PFSK-1 (cell line): ENCODE measurements around the gene ACAA2.

Experiments used
- FOXP2 ChIP-seq: optimal IDR thresholded peaks from 2 replicates; pipeline ENCODE3; 2011; ENCODE audit warnings: borderline replicate concordance, control low read depth, inconsistent platforms; ENCODE audit not compliant: insufficient read depth; ENCODE audit errors: extremely low read length, extremely low read depth
- POLR2AphosphoS5 ChIP-seq: IDR thresholded peaks from 2 replicates; pipeline ENCODE4 v1.6.1; 2012; ENCODE audit warnings: low read depth, mild to moderate bottlenecking, control low read depth, low read length, moderate library complexity
- SIN3A ChIP-seq: IDR thresholded peaks from 2 replicates; pipeline ENCODE4 v1.6.1; 2012; ENCODE audit warnings: mild to moderate bottlenecking, low read length, moderate library complexity, borderline replicate concordance; ENCODE audit not compliant: insufficient read depth
- TAF1 ChIP-seq: IDR thresholded peaks from 2 replicates; pipeline ENCODE4 v1.6.1; 2012; ENCODE audit warnings: low read length, control low read depth, borderline replicate concordance; ENCODE audit not compliant: insufficient read depth
- TF ChIP-seq, protein P1 (sequence below), 2 experiments: IDR thresholded peaks; 2 replicates each; pipeline versions ENCODE4 v1.6.1 to v1.8.0; 2011 to 2012; ENCODE audit warnings: low read depth in 2 of 2, low read length in 2 of 2, control low read depth in 1 of 2, inconsistent platforms in 1 of 2, mild to moderate bottlenecking in 1 of 2, moderate library complexity in 1 of 2; ENCODE audit not compliant: insufficient read depth in 1 of 2

The ACAA2 gene

DNA sequence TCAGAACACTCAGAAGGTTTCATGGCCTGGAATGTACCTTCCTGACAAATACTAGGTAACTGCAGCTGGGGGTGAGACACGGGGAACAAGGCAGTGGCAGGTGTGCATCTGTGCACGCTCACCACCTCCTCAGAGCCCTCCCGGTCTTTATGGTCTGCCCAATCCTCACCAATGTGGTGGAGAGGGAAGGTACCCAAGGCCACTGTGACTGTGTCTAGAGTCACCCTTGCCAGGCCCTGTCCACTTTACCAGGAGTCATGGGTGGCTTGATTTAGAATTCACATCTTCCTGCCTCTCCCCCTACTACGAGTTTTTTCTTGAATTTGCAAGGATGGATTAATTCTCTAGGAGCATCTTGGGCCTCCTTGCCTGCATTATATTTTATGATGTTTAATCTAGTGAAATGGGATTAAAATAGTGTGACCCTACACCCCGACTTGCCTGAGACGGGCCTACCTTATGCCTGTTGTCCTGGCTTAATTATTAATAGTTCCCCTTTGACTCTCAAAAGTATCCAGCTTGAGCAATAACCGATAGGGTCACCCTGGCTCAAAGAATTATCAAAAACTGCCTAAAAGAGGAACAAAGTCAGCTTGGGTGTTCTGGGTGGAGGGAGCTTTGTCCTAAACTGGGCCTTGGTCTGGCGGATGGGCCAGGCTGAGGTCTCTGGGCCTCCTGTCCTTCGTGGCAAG lies 56.5 kb downstream of the ACAA2 start:
- TF ChIP-seq POLR2AphosphoS5 = no peak
- TF ChIP-seq SIN3A = no peak
- TF ChIP-seq TAF1 = no peak
- TF ChIP-seq, protein P1, sequence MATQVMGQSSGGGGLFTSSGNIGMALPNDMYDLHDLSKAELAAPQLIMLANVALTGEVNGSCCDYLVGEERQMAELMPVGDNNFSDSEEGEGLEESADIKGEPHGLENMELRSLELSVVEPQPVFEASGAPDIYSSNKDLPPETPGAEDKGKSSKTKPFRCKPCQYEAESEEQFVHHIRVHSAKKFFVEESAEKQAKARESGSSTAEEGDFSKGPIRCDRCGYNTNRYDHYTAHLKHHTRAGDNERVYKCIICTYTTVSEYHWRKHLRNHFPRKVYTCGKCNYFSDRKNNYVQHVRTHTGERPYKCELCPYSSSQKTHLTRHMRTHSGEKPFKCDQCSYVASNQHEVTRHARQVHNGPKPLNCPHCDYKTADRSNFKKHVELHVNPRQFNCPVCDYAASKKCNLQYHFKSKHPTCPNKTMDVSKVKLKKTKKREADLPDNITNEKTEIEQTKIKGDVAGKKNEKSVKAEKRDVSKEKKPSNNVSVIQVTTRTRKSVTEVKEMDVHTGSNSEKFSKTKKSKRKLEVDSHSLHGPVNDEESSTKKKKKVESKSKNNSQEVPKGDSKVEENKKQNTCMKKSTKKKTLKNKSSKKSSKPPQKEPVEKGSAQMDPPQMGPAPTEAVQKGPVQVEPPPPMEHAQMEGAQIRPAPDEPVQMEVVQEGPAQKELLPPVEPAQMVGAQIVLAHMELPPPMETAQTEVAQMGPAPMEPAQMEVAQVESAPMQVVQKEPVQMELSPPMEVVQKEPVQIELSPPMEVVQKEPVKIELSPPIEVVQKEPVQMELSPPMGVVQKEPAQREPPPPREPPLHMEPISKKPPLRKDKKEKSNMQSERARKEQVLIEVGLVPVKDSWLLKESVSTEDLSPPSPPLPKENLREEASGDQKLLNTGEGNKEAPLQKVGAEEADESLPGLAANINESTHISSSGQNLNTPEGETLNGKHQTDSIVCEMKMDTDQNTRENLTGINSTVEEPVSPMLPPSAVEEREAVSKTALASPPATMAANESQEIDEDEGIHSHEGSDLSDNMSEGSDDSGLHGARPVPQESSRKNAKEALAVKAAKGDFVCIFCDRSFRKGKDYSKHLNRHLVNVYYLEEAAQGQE (IDR thresholded peaks at IDR 0.05; ENCODE audit: insufficient read depth in 1 of 2, low read depth in 2 of 2, low read length in 2 of 2) = no peak
- TF ChIP-seq FOXP2 = no peak

DNA sequence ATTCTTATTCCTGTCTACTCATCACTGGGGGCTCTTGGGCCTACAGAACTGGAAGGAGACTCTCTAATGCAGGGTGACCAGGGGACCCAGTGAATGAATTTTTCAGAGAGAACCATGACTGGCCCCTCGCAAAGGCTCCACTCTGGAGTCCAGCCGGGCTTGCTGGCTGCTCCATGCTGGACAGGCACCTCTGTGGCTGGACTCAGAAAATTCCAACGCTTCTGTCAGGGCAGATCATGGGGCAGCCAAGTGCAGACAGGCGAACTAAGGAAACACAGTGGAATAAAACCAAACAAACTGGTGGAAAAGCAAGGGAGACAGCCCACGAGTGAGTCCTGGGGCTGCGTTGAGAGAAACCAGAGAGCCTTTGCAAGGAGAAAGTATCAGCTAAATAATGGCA lies 57.2 kb downstream of the ACAA2 start:
- TF ChIP-seq FOXP2 = no peak
- TF ChIP-seq TAF1 = no peak
- TF ChIP-seq, protein P1 (IDR thresholded peaks at IDR 0.05; ENCODE audit: insufficient read depth in 1 of 2, low read depth in 2 of 2, low read length in 2 of 2) = no peak
- no peak for TF ChIP-seq POLR2AphosphoS5
- no peak for TF ChIP-seq SIN3A

DNA sequence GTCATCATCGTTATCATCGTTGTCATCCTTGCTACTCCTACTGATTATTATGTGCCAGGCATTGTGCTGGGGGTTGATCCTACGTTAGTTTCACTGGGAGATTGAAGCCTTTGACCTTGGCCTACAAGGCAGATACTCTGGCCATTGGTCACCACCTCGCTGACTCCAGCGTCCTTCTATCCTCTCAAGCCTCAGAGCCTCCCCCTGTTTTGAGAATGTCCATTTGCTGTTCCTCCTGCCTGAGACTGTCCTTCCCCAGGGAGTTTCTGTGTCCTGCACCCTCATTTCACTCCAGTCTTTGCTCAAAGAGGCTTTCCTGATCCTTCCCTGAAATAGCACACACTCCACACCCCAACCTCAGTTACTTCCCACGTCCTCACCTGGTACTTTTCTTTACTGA lies 57.8 kb downstream of the ACAA2 start:
- TF ChIP-seq TAF1 (no peak), POLR2AphosphoS5 (no peak), SIN3A (no peak), FOXP2 (no peak)
- TF ChIP-seq, protein P1 (IDR thresholded peaks at IDR 0.05; ENCODE audit: insufficient read depth in 1 of 2, low read depth in 2 of 2, low read length in 2 of 2) = no peak

DNA sequence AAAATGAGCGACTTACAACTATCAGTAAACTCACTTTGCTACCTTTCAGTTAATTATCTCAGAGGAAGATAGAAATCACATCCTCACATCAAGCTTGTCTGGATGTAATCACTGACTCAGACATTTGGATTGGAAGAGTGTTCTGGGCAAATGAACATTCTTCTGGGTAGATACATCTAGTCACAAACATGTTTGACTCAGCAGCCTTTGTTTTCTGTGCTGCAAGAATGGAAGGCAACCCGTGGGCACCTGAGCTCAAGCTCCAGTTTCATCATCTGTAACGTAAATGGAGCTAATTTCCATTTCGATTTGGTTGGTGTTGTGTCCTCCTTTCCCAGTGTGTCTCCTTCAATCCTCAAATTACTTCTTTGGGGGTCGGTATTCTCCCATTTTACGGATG lies 58.5 kb downstream of the ACAA2 start:
- TF ChIP-seq TAF1 = no peak
- TF ChIP-seq FOXP2 = no peak
- no peak for TF ChIP-seq SIN3A
- TF ChIP-seq, protein P1 (IDR thresholded peaks at IDR 0.05; ENCODE audit: insufficient read depth in 1 of 2, low read depth in 2 of 2, low read length in 2 of 2) = no peak
- no peak for TF ChIP-seq POLR2AphosphoS5

DNA sequence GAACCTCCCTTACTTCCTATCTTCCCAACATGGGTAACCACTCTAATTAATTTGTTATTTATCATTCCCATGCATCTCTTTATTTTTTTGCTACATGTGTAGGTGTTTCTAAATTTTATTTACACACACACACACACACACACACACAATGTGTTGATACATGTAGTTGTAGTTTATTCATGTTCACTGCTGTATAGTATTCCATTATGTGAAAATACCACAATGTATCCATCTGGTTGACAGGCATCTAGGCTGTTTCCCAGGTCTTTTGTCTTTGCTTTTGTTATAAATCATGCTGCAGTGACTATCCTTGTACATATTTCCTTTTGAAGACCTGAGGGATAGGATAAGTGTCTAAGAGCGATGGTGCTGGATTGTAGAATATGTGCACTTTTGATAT lies 59.7 kb downstream of the ACAA2 start:
- no peak for TF ChIP-seq TAF1
- TF ChIP-seq, protein P1 (IDR thresholded peaks at IDR 0.05; ENCODE audit: insufficient read depth in 1 of 2, low read depth in 2 of 2, low read length in 2 of 2) = no peak
- no peak for TF ChIP-seq FOXP2
- no peak for TF ChIP-seq SIN3A
- no peak for TF ChIP-seq POLR2AphosphoS5
